Measurements from ENCODE around the gene XG. TPM values are rescaled to one million over a fixed set of nuclear protein-coding genes. Genes with fewer than 3 reads are reported as not detected.

XG gene
- total RNA-seq, 3 donors from 2014 or later (not counting 1 experiment from before 2014, with no cell fraction given) = 0.85 TPM; not detected in 2

- peak overlapping the region; percentile 65 for H3K4me3 Mint-ChIP-seq
- 46% methylated on average over 2 of the region's 6 CpGs for WGBS (ENCODE audit: insufficient coverage)
- no peaks in the 10 kb centered on the region for H3K36me3 Mint-ChIP-seq
- Histone ChIP-seq H3K4me1 (ENCODE audit: control insufficient read depth, insufficient read depth, low read length) (peaks cover 65% of the 10 kb centered on the region), H3K36me3 (ENCODE audit: control insufficient read depth, insufficient read depth, low read length) (peaks cover 14% of the 10 kb centered on the region), H3K27me3 (ENCODE audit: control insufficient read depth, insufficient read depth, low read length) (no peaks in the 10 kb centered on the region), H3K9me3 (ENCODE audit: control insufficient read depth, insufficient read depth, low read length) (no peaks in the 10 kb centered on the region), H3K27ac (ENCODE audit: low read length) (peak overlapping the region; percentile 46), H3K4me3 (ENCODE audit: low read length) (no peak overlapping the region)
- TF ChIP-seq CTCF (IDR thresholded peaks at IDR 0.05) = no peak
- H3K27me3 Mint-ChIP-seq (ENCODE audit: low read depth in 2 of 2) = no peaks in the 10 kb centered on the region
- ATAC-seq = no peak
- peaks cover 56 to 70% of the 10 kb centered on the region in 2 donors for H3K4me1 Mint-ChIP-seq
- H3K9me3 Mint-ChIP-seq = no peaks in the 10 kb centered on the region
- peak in 1 of 2 donors; percentile 36 for DNase-seq
- intact Hi-C loops (cut with micrococcal nuclease) = loop anchor here (5.0 kb wide), 1 partner anchor 66 kb away; no protein-coding TSS in a partner anchor
- peak overlapping the region; percentile 82 to 87 for H3K27ac Mint-ChIP-seq
These were observed 43.8 kb upstream of the XG start for GRCh38 chrX:2708021-2708420.

- H3K9me3 ChIP-seq (ENCODE audit: control insufficient read depth, insufficient read depth, low read length) = no peaks in the 10 kb centered on the region
- H3K27ac Mint-ChIP-seq = peak overlapping the region; percentile 82 to 87
- no peaks in the 10 kb centered on the region for H3K9me3 Mint-ChIP-seq
- intact Hi-C loops (cut with micrococcal nuclease) = loop anchor here (5.0 kb wide), 1 partner anchor 66 kb away; no protein-coding TSS in a partner anchor
- WGBS (ENCODE audit: insufficient coverage) = 54% methylated on average over 10 of the region's 10 CpGs
- H3K27me3 Mint-ChIP-seq (ENCODE audit: low read depth in 2 of 2) = no peaks in the 10 kb centered on the region
- peaks cover 17% of the 10 kb centered on the region for H3K36me3 ChIP-seq (ENCODE audit: control insufficient read depth, insufficient read depth, low read length)
- peak overlapping the region; percentile 65 for H3K4me3 Mint-ChIP-seq
- peak overlapping the region; percentile 46 for H3K27ac ChIP-seq (ENCODE audit: low read length)
- H3K4me3 ChIP-seq (ENCODE audit: low read length) = no peak overlapping the region
- no peaks in the 10 kb centered on the region for H3K27me3 ChIP-seq (ENCODE audit: control insufficient read depth, insufficient read depth, low read length)
- peaks cover 63% of the 10 kb centered on the region for H3K4me1 ChIP-seq (ENCODE audit: control insufficient read depth, insufficient read depth, low read length)
- DNase-seq (no peak), ATAC-seq (no peak)
- peaks cover 56 to 66% of the 10 kb centered on the region in 2 donors for H3K4me1 Mint-ChIP-seq
- no peak for TF ChIP-seq CTCF (IDR thresholded peaks at IDR 0.05)
- H3K36me3 Mint-ChIP-seq = no peaks in the 10 kb centered on the region
These were observed 43.1 kb upstream of the XG start for GRCh38 chrX:2708592-2709188.

GRCh38 chrX:2709556-2709955 is 42.3 kb upstream of the XG start:
- 82% methylated on average over 9 of the region's 9 CpGs for WGBS (ENCODE audit: insufficient coverage)
- ATAC-seq = no peak
- no peaks in the 10 kb centered on the region for H3K36me3 Mint-ChIP-seq
- no peaks in the 10 kb centered on the region for H3K27me3 ChIP-seq (ENCODE audit: control insufficient read depth, insufficient read depth, low read length)
- H3K9me3 Mint-ChIP-seq = no peaks in the 10 kb centered on the region
- peak overlapping the region; percentile 85 to 87 for H3K27ac Mint-ChIP-seq
- H3K4me3 Mint-ChIP-seq = peak overlapping the region; percentile 11
- intact Hi-C loops (cut with micrococcal nuclease) = loop anchor here (5.0 kb wide), 1 partner anchor 67 kb away; no protein-coding TSS in a partner anchor
- no peak overlapping the region for H3K4me3 ChIP-seq (ENCODE audit: low read length)
- H3K27me3 Mint-ChIP-seq (ENCODE audit: low read depth in 2 of 2) = no peaks in the 10 kb centered on the region
- H3K9me3 ChIP-seq (ENCODE audit: control insufficient read depth, insufficient read depth, low read length) = no peaks in the 10 kb centered on the region
- H3K4me1 Mint-ChIP-seq = peaks cover 60 to 61% of the 10 kb centered on the region in 2 donors
- TF ChIP-seq CTCF (IDR thresholded peaks at IDR 0.05) = no peak
- H3K4me1 ChIP-seq (ENCODE audit: control insufficient read depth, insufficient read depth, low read length) = peaks cover 60% of the 10 kb centered on the region
- peaks cover 22% of the 10 kb centered on the region for H3K36me3 ChIP-seq (ENCODE audit: control insufficient read depth, insufficient read depth, low read length)
- peak overlapping the region; percentile 66 for H3K27ac ChIP-seq (ENCODE audit: low read length)
- DNase-seq = peak in 1 of 2 donors; percentile 27

Measured in natural killer cell (primary cell).